Measurements from ENCODE around the gene PPFIA2. TPM values are rescaled to one million over a fixed set of nuclear protein-coding genes. Genes with fewer than 3 reads are reported as not detected.

The PPFIA2 gene
- total RNA-seq, 1 experiment from 2014 or later = 1.1 TPM

- TF ChIP-seq, protein P1, sequence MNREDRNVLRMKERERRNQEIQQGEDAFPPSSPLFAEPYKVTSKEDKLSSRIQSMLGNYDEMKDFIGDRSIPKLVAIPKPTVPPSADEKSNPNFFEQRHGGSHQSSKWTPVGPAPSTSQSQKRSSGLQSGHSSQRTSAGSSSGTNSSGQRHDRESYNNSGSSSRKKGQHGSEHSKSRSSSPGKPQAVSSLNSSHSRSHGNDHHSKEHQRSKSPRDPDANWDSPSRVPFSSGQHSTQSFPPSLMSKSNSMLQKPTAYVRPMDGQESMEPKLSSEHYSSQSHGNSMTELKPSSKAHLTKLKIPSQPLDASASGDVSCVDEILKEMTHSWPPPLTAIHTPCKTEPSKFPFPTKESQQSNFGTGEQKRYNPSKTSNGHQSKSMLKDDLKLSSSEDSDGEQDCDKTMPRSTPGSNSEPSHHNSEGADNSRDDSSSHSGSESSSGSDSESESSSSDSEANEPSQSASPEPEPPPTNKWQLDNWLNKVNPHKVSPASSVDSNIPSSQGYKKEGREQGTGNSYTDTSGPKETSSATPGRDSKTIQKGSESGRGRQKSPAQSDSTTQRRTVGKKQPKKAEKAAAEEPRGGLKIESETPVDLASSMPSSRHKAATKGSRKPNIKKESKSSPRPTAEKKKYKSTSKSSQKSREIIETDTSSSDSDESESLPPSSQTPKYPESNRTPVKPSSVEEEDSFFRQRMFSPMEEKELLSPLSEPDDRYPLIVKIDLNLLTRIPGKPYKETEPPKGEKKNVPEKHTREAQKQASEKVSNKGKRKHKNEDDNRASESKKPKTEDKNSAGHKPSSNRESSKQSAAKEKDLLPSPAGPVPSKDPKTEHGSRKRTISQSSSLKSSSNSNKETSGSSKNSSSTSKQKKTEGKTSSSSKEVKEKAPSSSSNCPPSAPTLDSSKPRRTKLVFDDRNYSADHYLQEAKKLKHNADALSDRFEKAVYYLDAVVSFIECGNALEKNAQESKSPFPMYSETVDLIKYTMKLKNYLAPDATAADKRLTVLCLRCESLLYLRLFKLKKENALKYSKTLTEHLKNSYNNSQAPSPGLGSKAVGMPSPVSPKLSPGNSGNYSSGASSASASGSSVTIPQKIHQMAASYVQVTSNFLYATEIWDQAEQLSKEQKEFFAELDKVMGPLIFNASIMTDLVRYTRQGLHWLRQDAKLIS (CRISPR knock-in tag; IDR thresholded peaks at IDR 0.05; ENCODE audit: borderline replicate concordance) = no peak
- TF ChIP-seq NFYB (CRISPR knock-in tag; conservative IDR thresholded peaks at IDR 0.05; ENCODE audit: low read depth) = no peak
- TF ChIP-seq GTF2I (CRISPR knock-in tag; conservative IDR thresholded peaks at IDR 0.05) = no peak
These were observed 144.0 kb downstream of the PPFIA2 start (continued) for GRCh38 chr12:81615026-81615588.

DNA sequence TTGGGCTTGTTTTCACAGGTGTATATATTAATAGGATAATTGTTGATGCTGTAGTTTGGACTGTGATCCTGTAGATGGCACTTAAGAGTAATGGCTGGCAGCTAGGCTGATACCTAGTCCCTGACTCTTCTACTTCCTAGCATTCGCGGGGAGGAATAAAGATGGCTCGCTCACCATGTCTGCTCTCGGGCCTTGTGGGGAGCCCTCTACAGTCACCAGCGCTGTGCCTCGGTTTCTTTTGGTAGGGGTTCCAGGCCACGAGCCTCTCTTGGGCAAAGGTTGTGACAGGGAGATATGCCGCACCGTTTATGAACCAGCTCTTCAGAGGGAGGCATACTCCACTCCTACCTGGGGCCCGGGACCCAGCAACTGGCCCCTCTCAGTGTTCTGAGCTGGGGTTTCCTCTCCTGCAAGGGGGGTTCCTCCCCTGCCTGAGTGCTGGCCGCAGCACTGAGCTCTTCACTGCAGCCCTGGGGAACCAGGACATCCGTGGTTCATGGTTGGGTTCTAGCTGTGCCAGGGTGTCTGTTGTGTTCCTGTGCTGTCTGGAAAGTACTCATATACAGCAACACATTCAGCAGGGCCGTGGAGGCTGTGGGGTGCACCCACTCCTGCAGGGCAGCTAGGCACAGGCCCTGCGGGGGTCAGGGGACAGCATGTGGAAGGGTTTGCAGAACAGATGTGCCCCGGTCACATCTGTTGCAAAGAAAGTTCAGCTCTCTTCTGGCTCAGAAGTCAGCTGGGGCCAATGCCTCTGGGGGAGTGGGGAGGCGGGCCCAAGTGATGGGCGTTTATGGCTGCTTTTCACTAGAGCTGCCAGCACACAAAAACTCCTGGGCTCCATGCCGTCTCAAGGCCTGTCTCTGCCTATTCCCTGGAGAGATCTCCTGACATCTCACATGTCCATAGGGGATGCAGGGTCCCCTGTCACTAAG, 147.9 kb downstream of the PPFIA2 start:
- peak; percentile 99 for ATAC-seq
- H3K9me3 Mint-ChIP-seq = no peaks in the 10 kb centered on the region
- CTCF ChIA-PET = interaction anchor here (0.7 to 1.6 kb wide), 6 partner anchors 9 to 703 kb away, joined by 3 to 9 read pairs (median 4); no protein-coding TSS in a partner anchor
- H3K27me3 Mint-ChIP-seq (ENCODE audit: low read depth) = no peaks in the 10 kb centered on the region
- H3K4me1 Mint-ChIP-seq = no peaks in the 10 kb centered on the region
- H3K27ac Mint-ChIP-seq = no peak overlapping the region
- DNase-seq (ENCODE audit: low spot score) = peak; percentile 12
- TF ChIP-seq, protein P2, sequence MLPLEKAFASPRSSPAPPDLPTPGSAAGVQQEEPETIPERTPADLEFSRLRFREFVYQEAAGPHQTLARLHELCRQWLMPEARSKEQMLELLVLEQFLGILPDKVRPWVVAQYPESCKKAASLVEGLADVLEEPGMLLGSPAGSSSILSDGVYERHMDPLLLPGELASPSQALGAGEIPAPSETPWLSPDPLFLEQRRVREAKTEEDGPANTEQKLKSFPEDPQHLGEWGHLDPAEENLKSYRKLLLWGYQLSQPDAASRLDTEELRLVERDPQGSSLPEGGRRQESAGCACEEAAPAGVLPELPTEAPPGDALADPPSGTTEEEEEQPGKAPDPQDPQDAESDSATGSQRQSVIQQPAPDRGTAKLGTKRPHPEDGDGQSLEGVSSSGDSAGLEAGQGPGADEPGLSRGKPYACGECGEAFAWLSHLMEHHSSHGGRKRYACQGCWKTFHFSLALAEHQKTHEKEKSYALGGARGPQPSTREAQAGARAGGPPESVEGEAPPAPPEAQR (CRISPR knock-in tag; IDR thresholded peaks at IDR 0.05) = no peak
- TF ChIP-seq HMGA2 (CRISPR knock-in tag; IDR thresholded peaks at IDR 0.05) = no peak
- POLR2A ChIA-PET = no interaction called here
- H3K4me3 Mint-ChIP-seq = no peak overlapping the region
- H3K36me3 Mint-ChIP-seq = no peaks in the 10 kb centered on the region

GRCh38 chr12:81597928-81598604, 161.1 kb downstream of the PPFIA2 start:
- Mint-ChIP-seq H3K36me3 (no peaks in the 10 kb centered on the region), H3K4me3 (no peak overlapping the region), H3K27ac (no peak overlapping the region), H3K27me3 (ENCODE audit: low read depth) (no peaks in the 10 kb centered on the region), H3K4me1 (no peaks in the 10 kb centered on the region), H3K9me3 (no peaks in the 10 kb centered on the region)
- DNase-seq (ENCODE audit: low spot score) (no peak), ATAC-seq (no peak)
- POLR2A ChIA-PET = no interaction called here
- CTCF ChIA-PET = no interaction called here
- TF ChIP-seq ZNF121 (CRISPR knock-in tag; IDR thresholded peaks at IDR 0.05) (no peak), EMX1 (CRISPR knock-in tag; IDR thresholded peaks at IDR 0.05) (no peak), TEAD1 (CRISPR knock-in tag; IDR thresholded peaks at IDR 0.05) (no peak), ZNF416 (CRISPR knock-in tag; IDR thresholded peaks at IDR 0.05) (no peak), HMGA2 (CRISPR knock-in tag; IDR thresholded peaks at IDR 0.05) (no peak), ZNF512 (CRISPR knock-in tag; IDR thresholded peaks at IDR 0.05; ENCODE audit: borderline replicate concordance) (no peak), ESRRA (CRISPR knock-in tag; IDR thresholded peaks at IDR 0.05; ENCODE audit: borderline replicate concordance) (no peak), CTCF (IDR thresholded peaks at IDR 0.05) (no peak)

Measured in WTC11 (cell line).